Activated T-cell treated with anti-CD3 and anti-CD28 coated beads, Interleukin-2, amount 50 U/mL, for 48 hours (primary cell): ENCODE measurements around the gene FGG.
A peak's percentile ranks its signal among the peaks of the same experiment; 100 is the strongest.

Experiments
- DNase-seq, 2 experiments: peaks; one replicate each; pipeline ENCODE4 v3.0.0-alpha.2; 2020

Gene FGG

GRCh38 chr4:154583677-154584076 lies 28.8 kb downstream of the FGG start:
- DNase-seq, result no peak

GRCh38 chr4:154583230-154583629 lies 29.2 kb downstream of the FGG start:
- no peak for DNase-seq

- no peak for DNase-seq
These were observed 29.7 kb downstream of the FGG start for GRCh38 chr4:154582723-154583122.

GRCh38 chr4:154579927-154580326 lies 32.5 kb downstream of the FGG start:
- DNase-seq, result no peak

DNA sequence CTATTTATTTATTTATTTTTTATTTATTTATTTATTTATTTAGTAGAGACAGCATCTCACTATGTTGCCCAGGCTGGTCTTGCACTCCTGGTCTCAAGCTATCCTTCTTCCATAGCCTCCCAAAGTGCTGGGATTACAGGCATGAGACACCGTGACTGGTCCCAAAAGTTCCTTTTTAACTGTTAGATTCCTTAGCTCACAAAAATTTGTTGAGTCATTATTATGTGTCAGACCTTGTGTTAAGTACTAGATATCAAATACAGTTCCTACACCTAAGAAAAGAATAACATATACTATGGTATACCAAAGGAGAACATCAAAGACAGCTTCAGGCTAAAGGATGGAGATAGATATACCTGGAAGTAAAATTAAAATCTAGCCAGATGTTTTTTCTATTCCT lies 33.5 kb downstream of the FGG start:
- no peak for DNase-seq

GRCh38 chr4:154577324-154577723 lies 35.1 kb downstream of the FGG start:
- no peak for DNase-seq

DNA sequence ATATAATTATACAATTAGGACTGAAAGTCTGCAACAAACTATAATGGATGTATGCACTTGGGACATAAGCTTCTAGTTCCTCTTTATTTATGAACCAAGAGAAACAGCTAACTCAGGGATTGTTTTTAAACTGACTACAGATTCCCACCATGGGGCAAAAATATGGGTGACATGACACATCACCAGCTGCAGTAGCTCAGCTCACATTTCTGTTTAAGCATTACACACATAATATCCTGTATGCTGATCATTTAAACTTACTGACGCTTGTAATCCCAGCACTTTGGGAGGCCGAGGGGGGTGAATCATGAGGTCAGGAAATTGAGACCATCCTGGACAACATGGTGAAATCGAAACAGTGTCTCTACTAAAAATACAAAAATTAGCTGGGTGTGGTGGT lies 38.1 kb downstream of the FGG start:
- DNase-seq, result no peak

GRCh38 chr4:154573190-154573870 lies 39.1 kb downstream of the FGG start:
- DNase-seq, result no peak

DNA sequence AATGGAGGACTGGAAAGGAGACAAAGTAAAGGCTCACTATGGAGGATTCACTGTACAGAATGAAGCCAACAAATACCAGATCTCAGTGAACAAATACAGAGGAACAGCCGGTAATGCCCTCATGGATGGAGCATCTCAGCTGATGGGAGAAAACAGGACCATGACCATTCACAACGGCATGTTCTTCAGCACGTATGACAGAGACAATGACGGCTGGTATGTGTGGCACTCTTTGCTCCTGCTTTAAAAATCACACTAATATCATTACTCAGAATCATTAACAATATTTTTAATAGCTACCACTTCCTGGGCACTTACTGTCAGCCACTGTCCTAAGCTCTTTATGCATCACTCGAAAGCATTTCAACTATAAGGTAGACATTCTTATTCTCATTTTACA lies 42.9 kb downstream of the FGG start:
- DNase-seq, result no peak

DNA sequence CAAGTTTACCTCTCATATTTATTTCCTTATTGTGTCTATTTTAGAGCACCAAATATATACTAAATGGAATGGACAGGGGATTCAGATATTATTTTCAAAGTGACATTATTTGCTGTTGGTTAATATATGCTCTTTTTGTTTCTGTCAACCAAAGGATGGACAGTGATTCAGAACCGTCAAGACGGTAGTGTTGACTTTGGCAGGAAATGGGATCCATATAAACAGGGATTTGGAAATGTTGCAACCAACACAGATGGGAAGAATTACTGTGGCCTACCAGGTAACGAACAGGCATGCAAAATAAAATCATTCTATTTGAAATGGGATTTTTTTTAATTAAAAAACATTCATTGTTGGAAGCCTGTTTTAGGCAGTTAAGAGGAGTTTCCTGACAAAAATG lies 43.4 kb downstream of the FGG start:
- no peak for DNase-seq

DNA sequence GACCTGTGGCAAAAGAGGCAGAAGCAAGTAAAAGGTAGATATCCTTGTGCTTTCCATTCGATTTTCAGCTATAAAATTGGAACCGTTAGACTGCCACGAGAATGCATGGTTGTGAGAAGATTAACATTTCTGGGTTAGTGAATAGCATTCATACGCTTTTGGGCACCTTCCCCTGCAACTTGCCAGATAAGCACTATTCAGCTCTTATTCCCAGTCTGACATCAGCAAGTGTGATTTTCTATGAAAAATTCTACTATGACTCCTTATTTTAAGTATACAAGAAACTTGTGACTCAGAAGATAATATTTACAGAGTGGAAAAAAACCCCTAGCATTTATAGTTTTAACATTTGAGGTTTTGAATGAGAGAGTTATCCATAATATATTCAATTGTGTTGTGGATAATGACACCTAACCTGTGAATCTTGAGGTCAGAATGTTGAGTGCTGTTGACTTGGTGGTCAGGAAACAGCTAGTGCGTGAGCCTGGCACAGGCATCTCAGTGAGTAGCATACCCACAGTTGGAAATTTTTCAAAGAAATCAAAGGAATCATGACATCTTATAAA lies 45.7 kb downstream of the FGG start:
- DNase-seq, result no peak

GRCh38 chr4:154565704-154566103 lies 46.8 kb downstream of the FGG start:
- DNase-seq, result no peak

- no peak for DNase-seq
These were observed 48.1 kb downstream of the FGG start for GRCh38 chr4:154564311-154564710.

DNA sequence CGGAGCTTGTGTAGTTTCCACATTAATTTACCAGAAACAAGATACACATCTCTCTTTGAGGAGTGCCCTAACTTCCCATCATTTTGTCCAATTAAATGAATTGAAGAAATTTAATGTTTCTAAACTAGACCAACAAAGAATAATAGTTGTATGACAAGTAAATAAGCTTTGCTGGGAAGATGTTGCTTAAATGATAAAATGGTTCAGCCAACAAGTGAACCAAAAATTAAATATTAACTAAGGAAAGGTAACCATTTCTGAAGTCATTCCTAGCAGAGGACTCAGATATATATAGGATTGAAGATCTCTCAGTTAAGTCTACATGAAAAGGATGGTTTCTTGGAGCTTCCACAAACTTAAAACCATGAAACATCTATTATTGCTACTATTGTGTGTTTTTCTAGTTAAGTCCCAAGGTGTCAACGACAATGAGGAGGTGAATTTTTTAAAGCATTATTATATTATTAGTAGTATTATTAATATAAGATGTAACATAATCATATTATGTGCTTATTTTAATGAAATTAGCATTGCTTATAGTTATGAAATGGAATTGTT lies 49.7 kb downstream of the FGG start, which contains the start of gene FGB:
TSS of gene FGB (plus strand) at position 315 of the 558 bp plus-strand sequence. CDS start at position 323, 8 bp downstream.
- no peak for DNase-seq

DNA sequence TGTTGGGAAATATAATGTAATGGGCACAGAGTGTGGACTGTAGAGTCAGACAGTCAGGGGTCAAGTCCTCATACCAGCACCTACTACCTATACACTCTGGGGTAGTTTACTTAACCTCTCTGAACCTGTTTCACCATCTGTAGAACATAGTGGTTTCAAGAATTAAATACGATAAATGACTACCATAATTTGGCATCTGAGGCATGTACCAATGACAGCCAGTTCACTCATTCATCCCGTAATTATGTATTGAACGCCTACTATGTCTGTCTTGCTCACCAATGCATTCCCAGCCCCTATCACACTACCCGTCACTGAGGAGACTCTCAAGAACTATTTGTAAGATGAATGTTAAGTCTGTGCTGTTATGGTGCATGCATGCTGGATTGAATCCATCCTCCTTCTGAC lies 51.6 kb downstream of the FGG start:
- no peak for DNase-seq

DNA sequence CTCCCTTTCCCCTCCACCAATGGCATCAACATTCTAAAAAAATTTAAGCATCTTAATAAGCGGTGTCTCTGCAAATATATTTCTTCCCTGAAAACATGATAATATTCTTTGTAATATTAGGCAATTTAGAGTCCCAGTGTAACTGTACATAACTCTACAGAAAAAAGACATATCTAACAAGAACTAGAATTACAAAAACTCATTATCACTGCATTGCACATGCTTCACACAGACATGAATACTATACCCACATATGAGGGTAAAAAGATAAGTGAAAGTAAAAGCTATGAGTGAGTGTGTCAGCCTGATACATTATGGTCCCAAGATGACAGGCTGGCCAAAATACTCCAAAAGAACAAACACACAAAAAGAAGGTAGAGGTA lies 52.0 kb downstream of the FGG start:
- DNase-seq, result no peak

DNA sequence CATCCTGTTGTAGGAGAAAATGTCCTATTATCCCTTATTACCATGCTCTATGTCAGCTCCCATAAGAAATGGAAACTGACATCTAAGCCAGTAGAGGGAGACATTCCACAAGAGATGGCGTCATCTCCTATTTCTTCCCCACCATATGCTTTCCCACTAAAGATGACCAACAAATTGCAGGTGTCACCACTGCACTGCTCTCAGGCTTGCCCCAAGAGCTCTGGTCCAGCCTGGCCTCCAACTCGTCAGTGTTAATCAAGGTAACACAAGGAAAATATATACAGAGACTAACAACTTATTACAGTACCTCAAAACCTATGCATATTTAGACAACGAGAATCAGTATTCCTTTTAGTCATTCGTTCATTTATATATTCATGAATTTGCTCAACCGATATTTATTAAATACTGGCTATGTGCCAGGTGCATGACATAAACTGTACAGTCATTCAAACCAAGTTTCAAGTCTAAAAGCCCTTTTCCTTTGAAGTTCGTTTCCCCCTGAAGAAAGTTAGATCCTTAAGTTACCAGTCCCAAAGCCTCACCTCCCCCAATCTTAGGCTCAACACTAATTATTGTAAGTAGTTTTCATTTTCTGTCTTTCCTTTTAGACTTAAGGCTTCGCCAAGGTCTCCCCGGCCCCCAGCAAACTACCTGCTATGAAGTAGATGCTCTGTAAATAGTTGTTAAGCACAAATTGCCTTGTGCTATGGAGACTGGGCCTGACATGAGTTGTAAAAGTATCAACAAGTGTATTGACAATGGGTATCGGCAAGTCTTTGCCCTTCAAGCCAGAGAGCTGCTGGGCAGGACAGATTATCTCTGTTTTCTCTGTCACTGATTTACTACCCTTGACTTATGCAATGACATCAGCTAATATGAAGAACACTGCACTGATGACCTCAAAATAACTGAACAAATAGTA lies 52.7 kb downstream of the FGG start:
- peak; percentile 18 to 21 for DNase-seq

- DNase-seq, result no peak
These were observed 53.3 kb downstream of the FGG start for GRCh38 chr4:154559141-154559493.
